OCI-LY1 (cell line): Measurements from ENCODE around the gene LCN1.

ENCODE experiments used
- EZH2 ChIP-seq: fragments of 200-600 bp; sonication (generic), shearing (Covaris generic); IDR thresholded peaks from 2 replicates; pipeline ENCODE4 v1.8.0; 2017; ENCODE audit warnings: borderline replicate concordance, mixed run types, mild to moderate bottlenecking, antibody characterized with exemption, low read length, moderate library complexity, mixed read lengths
- TF ChIP-seq, protein P1 (sequence below): fragments of 200-600 bp; sonication (generic), shearing (Covaris generic); IDR thresholded peaks from 2 replicates; pipeline ENCODE4 v1.5.1; 2017; ENCODE audit warnings: mild to moderate bottlenecking, antibody characterized with exemption, low read length, moderate library complexity, mixed read lengths

DNA sequence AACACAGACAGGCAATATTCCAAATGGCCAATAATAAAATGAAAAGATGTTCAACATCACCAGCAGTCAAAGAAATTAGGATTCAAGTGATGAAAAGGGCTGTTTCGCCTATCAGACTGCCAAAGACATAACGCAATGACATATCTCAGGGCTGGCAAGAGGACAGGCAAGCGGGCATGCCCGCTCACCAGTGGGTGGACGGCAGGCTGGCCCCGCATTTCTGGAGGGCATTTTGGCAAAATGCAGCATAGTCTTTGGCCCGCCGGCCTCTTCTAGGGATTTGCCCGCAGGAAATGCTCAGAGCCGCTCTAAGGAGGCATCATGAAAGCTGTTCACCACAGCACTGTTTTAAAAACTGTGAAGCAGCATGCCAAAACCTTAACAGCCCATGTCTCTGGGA is 43.0 kb upstream of the LCN1 start:
- TF ChIP-seq, protein P1, sequence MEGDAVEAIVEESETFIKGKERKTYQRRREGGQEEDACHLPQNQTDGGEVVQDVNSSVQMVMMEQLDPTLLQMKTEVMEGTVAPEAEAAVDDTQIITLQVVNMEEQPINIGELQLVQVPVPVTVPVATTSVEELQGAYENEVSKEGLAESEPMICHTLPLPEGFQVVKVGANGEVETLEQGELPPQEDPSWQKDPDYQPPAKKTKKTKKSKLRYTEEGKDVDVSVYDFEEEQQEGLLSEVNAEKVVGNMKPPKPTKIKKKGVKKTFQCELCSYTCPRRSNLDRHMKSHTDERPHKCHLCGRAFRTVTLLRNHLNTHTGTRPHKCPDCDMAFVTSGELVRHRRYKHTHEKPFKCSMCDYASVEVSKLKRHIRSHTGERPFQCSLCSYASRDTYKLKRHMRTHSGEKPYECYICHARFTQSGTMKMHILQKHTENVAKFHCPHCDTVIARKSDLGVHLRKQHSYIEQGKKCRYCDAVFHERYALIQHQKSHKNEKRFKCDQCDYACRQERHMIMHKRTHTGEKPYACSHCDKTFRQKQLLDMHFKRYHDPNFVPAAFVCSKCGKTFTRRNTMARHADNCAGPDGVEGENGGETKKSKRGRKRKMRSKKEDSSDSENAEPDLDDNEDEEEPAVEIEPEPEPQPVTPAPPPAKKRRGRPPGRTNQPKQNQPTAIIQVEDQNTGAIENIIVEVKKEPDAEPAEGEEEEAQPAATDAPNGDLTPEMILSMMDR, result no peak
- no peak for TF ChIP-seq EZH2
